ENCODE measurements around the gene GCNT4. TPM values are rescaled to one million over a fixed set of nuclear protein-coding genes. Genes with fewer than 3 reads are reported as not detected.

The GCNT4 gene
- total RNA-seq, 1 experiment from 2014 or later = under 0.01 TPM

DNA sequence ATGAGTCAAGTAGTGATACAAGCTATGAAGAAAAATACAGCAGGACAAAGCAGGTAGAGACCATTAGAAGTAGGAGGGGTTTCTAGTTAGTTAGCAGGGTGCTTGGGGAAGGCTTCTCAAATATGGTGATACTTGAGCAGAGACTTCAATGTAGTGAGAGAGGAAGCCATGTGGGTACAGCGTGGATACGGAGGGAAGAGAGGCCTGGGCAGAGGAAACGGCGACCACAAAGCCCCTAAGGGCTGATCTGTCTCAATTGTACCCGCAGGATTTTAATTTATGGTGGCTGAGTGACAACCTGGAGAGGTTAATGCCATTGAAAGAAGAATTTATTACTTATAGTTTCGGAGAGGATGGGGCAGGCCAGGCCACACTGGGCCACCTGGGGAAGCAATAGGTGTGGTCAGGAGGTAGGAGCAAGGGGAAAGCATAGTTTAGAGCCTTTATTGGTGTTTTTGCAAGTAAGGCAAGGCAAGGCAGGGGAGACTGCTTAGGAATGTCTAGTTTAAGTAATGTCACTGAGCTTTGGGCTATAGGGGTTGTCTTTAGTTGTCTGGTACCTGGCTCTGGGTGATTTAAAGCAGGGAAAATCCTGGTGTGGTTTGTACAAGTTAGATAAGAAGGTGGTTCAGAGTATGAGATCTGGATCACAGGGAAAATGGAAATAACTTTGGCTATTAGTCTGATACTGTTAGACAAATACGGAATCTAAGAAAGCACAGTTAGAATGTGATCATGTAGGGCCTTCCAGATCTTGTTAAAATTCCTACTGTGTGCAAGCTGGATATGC, 42.6 kb downstream of the GCNT4 start:
- no peak for ATAC-seq
- CTCF ChIA-PET = no interaction called here
- POLR2A ChIA-PET (ENCODE audit: unreplicated experiment) = interaction anchor here (0.6 kb wide), 2 partner anchors 27 to 83 kb away, joined by 3 to 5 read pairs; no protein-coding TSS in a partner anchor
- Histone ChIP-seq H2AFZ (ENCODE audit: low read length) (no peak overlapping the region), H3K9me3 (ENCODE audit: low read length) (no peaks in the 10 kb centered on the region), H4K20me1 (ENCODE audit: low read length) (no peaks in the 10 kb centered on the region), H3K4me2 (ENCODE audit: low read length) (no peak overlapping the region), H3F3A (ENCODE audit: low read length, unreplicated experiment) (no peaks in the 10 kb centered on the region), H3K4me1 (ENCODE audit: insufficient read depth, low read length) (no peaks in the 10 kb centered on the region), H3K4me3 (ENCODE audit: low read length) (no peak overlapping the region), H3K27me3 (ENCODE audit: low read length) (no peaks in the 10 kb centered on the region), H3K36me3 (ENCODE audit: low read depth, low read length) (no peaks in the 10 kb centered on the region), H3K27ac (ENCODE audit: low read length) (no peak overlapping the region), H3K9ac (ENCODE audit: low read length) (no peak overlapping the region), H3K9me2 (replicated peaks; ENCODE audit: low read length) (no peaks in the 10 kb centered on the region), H3K79me2 (ENCODE audit: low read length) (no peaks in the 10 kb centered on the region)
- intact Hi-C loops (cut with micrococcal nuclease) = no loop called here
- no TSS peak for BruUV-seq (replicated peaks)
- no peak for TF ChIP-seq EZH2phosphoT487 (IDR thresholded peaks at IDR 0.05; ENCODE audit: borderline replicate concordance, low read length)
- TF ChIP-seq EZH2 (IDR thresholded peaks at IDR 0.05; ENCODE audit: low read length, unreplicated experiment) = no peak
- TF ChIP-seq, protein P1, sequence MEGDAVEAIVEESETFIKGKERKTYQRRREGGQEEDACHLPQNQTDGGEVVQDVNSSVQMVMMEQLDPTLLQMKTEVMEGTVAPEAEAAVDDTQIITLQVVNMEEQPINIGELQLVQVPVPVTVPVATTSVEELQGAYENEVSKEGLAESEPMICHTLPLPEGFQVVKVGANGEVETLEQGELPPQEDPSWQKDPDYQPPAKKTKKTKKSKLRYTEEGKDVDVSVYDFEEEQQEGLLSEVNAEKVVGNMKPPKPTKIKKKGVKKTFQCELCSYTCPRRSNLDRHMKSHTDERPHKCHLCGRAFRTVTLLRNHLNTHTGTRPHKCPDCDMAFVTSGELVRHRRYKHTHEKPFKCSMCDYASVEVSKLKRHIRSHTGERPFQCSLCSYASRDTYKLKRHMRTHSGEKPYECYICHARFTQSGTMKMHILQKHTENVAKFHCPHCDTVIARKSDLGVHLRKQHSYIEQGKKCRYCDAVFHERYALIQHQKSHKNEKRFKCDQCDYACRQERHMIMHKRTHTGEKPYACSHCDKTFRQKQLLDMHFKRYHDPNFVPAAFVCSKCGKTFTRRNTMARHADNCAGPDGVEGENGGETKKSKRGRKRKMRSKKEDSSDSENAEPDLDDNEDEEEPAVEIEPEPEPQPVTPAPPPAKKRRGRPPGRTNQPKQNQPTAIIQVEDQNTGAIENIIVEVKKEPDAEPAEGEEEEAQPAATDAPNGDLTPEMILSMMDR (conservative IDR thresholded peaks at IDR 0.05; ENCODE audit: low read depth, low read length) = no peak
- DNase-seq = no peak

DNA sequence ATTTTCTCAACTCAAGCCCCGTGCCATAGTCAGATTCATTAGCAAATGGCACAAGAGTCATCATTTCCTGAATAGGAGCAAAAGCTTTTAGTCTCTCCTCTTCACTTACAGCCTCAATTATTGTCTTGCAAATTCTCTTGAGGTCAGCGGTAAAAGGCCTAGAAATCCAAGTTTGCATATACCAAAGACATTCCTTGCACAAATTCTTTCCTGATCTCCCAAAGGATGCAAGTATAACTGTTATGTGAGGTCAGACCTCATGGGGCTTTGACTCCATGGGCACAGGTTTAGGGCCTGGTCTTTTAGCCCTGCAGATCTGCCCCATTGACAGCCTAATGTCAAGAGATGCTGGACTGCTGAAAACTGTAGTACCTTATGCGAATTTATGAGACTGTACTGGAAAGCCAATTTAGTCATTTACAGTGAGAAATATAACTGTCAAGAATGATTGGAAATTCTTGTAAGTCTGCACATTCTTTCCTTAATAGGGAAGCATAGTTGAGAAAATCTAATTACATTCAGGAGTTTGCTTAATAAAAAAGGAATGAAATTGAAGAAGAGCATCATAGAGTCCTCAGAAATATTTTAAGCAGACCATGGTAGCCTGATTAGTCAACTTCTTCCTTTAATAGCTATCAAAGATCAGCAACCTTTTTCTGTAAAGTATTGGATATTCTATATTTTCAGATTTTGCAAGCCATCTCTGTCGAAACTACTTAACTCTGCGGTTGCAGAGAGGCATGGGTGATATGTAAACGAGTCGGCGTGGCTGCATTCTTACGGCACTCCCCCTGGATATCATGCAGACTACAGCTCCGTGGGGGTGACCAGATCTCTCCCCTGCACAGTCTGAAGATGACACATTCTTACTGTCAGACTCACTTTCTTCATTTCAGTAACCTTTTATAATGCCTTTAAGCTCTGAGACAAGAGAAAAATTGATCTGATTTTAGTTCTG, 45.2 kb downstream of the GCNT4 start:
- ATAC-seq = no peak

More for the DNA sequence above, 45.2 kb downstream of the GCNT4 start:
- POLR2A ChIA-PET (ENCODE audit: unreplicated experiment) = no interaction called here
- no peaks in the 10 kb centered on the region for H3K4me1 ChIP-seq (ENCODE audit: insufficient read depth, low read length)
- no peaks in the 10 kb centered on the region for H3K79me2 ChIP-seq (ENCODE audit: low read length)
- H3K36me3 ChIP-seq (ENCODE audit: low read depth, low read length) = no peaks in the 10 kb centered on the region
- no peaks in the 10 kb centered on the region for H3K9me2 ChIP-seq (replicated peaks; ENCODE audit: low read length)
- no peak overlapping the region for H3K4me3 ChIP-seq (ENCODE audit: low read length)
- H3K9me3 ChIP-seq (ENCODE audit: low read length) = no peaks in the 10 kb centered on the region
- H4K20me1 ChIP-seq (ENCODE audit: low read length) = no peaks in the 10 kb centered on the region
- H3K27me3 ChIP-seq (ENCODE audit: low read length) = no peaks in the 10 kb centered on the region
- BruUV-seq (replicated peaks) = no TSS peak
- no peaks in the 10 kb centered on the region for H3F3A ChIP-seq (ENCODE audit: low read length, unreplicated experiment)
- no peak overlapping the region for H3K9ac ChIP-seq (ENCODE audit: low read length)
- CTCF ChIA-PET = no interaction called here
- no peak overlapping the region for H2AFZ ChIP-seq (ENCODE audit: low read length)
- intact Hi-C loops (cut with micrococcal nuclease) = no loop called here
- TF ChIP-seq, protein P1 (conservative IDR thresholded peaks at IDR 0.05; ENCODE audit: low read depth, low read length) = no peak
- no peak for TF ChIP-seq EZH2phosphoT487 (IDR thresholded peaks at IDR 0.05; ENCODE audit: borderline replicate concordance, low read length)
- TF ChIP-seq EZH2 (IDR thresholded peaks at IDR 0.05; ENCODE audit: low read length, unreplicated experiment) = no peak
- H3K4me2 ChIP-seq (ENCODE audit: low read length) = no peak overlapping the region
- no peak for DNase-seq
- H3K27ac ChIP-seq (ENCODE audit: low read length) = no peak overlapping the region
